CD4-positive, alpha-beta T cell treated with Interleukin-4 for 4 hours (primary cell): ENCODE results near the gene IL5RA.

Experiments used
- DNase-seq: peaks from one replicate; pipeline ENCODE4 v3.0.0-alpha.2; 2020

Gene IL5RA

GRCh38 chr3:3107181-3107580 lies 3.0 kb downstream of the IL5RA start:
- no peak for DNase-seq

GRCh38 chr3:3105815-3106214 lies 4.4 kb downstream of the IL5RA start:
- DNase-seq, result no peak

- no peak for DNase-seq
These were observed 4.9 kb downstream of the IL5RA start for GRCh38 chr3:3105246-3105645.

- no peak for DNase-seq
These were observed 7.4 kb downstream of the IL5RA start for GRCh38 chr3:3102751-3103150.

GRCh38 chr3:3101660-3102458 lies 8.3 kb downstream of the IL5RA start:
- no peak for DNase-seq

GRCh38 chr3:3097958-3098357 lies 12.2 kb downstream of the IL5RA start:
- no peak for DNase-seq

- no peak for DNase-seq
These were observed 21.2 kb downstream of the IL5RA start for GRCh38 chr3:3089017-3089416.

- no peak for DNase-seq
These were observed 22.3 kb downstream of the IL5RA start for GRCh38 chr3:3087716-3088465.

GRCh38 chr3:3087279-3087678 lies 22.9 kb downstream of the IL5RA start:
- no peak for DNase-seq

- no peak for DNase-seq
These were observed 23.9 kb downstream of the IL5RA start for GRCh38 chr3:3086239-3086638.

- no peak for DNase-seq
These were observed 24.4 kb downstream of the IL5RA start for GRCh38 chr3:3085782-3086181.

GRCh38 chr3:3084890-3085289 lies 25.3 kb downstream of the IL5RA start:
- no peak for DNase-seq

GRCh38 chr3:3082234-3082924 lies 27.8 kb downstream of the IL5RA start:
- DNase-seq, result no peak

- no peak for DNase-seq
These were observed 28.6 kb downstream of the IL5RA start for GRCh38 chr3:3081381-3082233.

GRCh38 chr3:3080309-3080708 lies 29.9 kb downstream of the IL5RA start:
- DNase-seq, result no peak

- no peak for DNase-seq
These were observed 35.5 kb downstream of the IL5RA start for GRCh38 chr3:3074551-3075257.

- no peak for DNase-seq
These were observed 39.0 kb downstream of the IL5RA start for GRCh38 chr3:3071136-3071535.

GRCh38 chr3:3069723-3070122 lies 40.5 kb downstream of the IL5RA start:
- no peak for DNase-seq

- no peak for DNase-seq
These were observed 41.8 kb downstream of the IL5RA start for GRCh38 chr3:3068358-3068881.

- no peak for DNase-seq
These were observed 43.3 kb downstream of the IL5RA start for GRCh38 chr3:3066910-3067309.

- no peak for DNase-seq
These were observed 43.8 kb downstream of the IL5RA start for GRCh38 chr3:3066378-3066777.

GRCh38 chr3:3065876-3066275 lies 44.3 kb downstream of the IL5RA start:
- DNase-seq, result no peak
